Heart left ventricle (tissue), 16 donors: ENCODE data around the gene PPP2R5D. TPM values are rescaled to one million over a fixed set of nuclear protein-coding genes. Genes with fewer than 3 reads are reported as not detected.

ENCODE experiments used
- ATAC-seq, 4 donors: fragments of 200-7000 bp; cut with Tn5 transposase; one replicate each; pipeline ENCODE4 v1.9.1; 2020 to 2022; ENCODE audit warnings: moderate library complexity in 4 of 4, mild to moderate bottlenecking in 3 of 4, moderate number of reproducible peaks in 1 of 4
- DNase-seq, 5 donors: peaks; one replicate each; pipeline ENCODE4 v3.0.0-alpha.2; 2020
- H3K27ac ChIP-seq, 12 donors: fragments of 200-600 bp; sonication (generic) in 4 of 12; one replicate each; pipeline versions ENCODE4 v1.5.0 to v1.8.0; 2016 to 2022; ENCODE audit warnings: mild to moderate bottlenecking in 2 of 12
- H3K27me3 ChIP-seq, 9 donors: fragments of 200-600 bp; sonication (generic) in 2 of 9; one replicate each; pipeline versions ENCODE4 v1.5.1 to v1.8.0; 2016 to 2022; ENCODE audit warnings: mild to moderate bottlenecking in 3 of 9
- H3K36me3 ChIP-seq, 9 donors: fragments of 200-600 bp; sonication (generic) in 2 of 9; one replicate each; pipeline versions ENCODE4 v1.5.0 to v1.8.0; 2018 to 2022; ENCODE audit warnings: mild to moderate bottlenecking in 2 of 9
- H3K4me1 ChIP-seq, 12 donors: fragments of 200-600 bp; sonication (generic) in 4 of 12; one replicate each; pipeline versions ENCODE4 v1.5.0 to v1.8.0; 2016 to 2022; ENCODE audit warnings: mild to moderate bottlenecking in 3 of 12
- H3K4me3 ChIP-seq, 12 donors: fragments of 200-600 bp; sonication (generic) in 4 of 12; one replicate each; pipeline versions ENCODE4 v1.5.0 to v1.8.0; 2017 to 2022; ENCODE audit warnings: mild to moderate bottlenecking in 9 of 12, moderate library complexity in 4 of 12
- H3K9me3 ChIP-seq, 12 donors: fragments of 200-600 bp; sonication (generic) in 4 of 12; one replicate each; pipeline versions ENCODE4 v1.5.0 to v1.8.0; 2016 to 2022; ENCODE audit warnings: mild to moderate bottlenecking in 1 of 12
- POLR2A ChIP-seq, 2 donors: fragments of 450-650 bp; IDR thresholded peaks; one replicate each; pipeline ENCODE4 v1.6.1; 2017; ENCODE audit warnings: antibody characterized with exemption in 2 of 2, mild to moderate bottlenecking in 2 of 2, moderate library complexity in 2 of 2
- WGBS, 4 donors: extraction: QIAGEN DNeasy Blood & Tissue Kit in 2 of 4; methylation state at CpG; one replicate each; pipeline versions ENCODE4 v1.1.5 to v1.1.7; 2013 to 2018; 5-methylcytosine and 5-hydroxymethylcytosine counted together
- intact Hi-C, 10 donors: fragments of 100-400 bp; cut with DNase I; formaldehyde crosslinking; loops; one replicate each; pipeline versions ENCODE4 v1.11.1 to v1.14.2; 2022
- polyA plus RNA-seq, 2 donors: library from polyadenylated mRNA; stranded (reverse); fragments of 200-250 nt; gene quantifications; one replicate each; pipeline ENCODE4 v1.2.3, GENCODE V29; 2013
- total RNA-seq, 9 donors: library from RNA; depleted of rRNA in 2 of 9; stranded (reverse); fragments of >200 nt in 2 of 9; fragmentation: NEBNext Ultra II Directional in 3 of 9; extraction: Animal tissue kit (Norgen Biotek cat#: 25700) in 3 of 9; gene quantifications; one replicate each; pipeline versions ENCODE4 v1.1.0 to v1.2.4, GENCODE V29; 2016 to 2023
- TF ChIP-seq, protein P1 (sequence below), 12 donors: fragments of 200-600 bp; sonication (generic) in 4 of 12; IDR thresholded peaks; one replicate each; pipeline versions ENCODE4 v1.5.0 to v1.8.0; 2018 to 2022; ENCODE audit warnings: antibody characterized with exemption in 12 of 12, mild to moderate bottlenecking in 5 of 12
- donor health status: ischemic (EF 13 %, LVEDD 7.1; RV severe dilation, severe dysfunction).
- donor health status: healthy with polysubstance abuse.
- donor health status: DM: no; HTN: yes; CAD: no.
- donor health status: DM: no; HTN: no; CAD: no.
- donor health status: ischemic (EF 25% LVEDD 6.9; RV normal size, moderate dysfunction).
- donor health status: ischemic (EF 25% LVEDD 5.7; RV mildly dilated, moderate dysfunction).
- donor health status: healthy.
- donor health status: DM: yes; HTN: yes; CAD: no.
- donor health status: ischemic (EF 35%, LVEDD 5.7; RV mildly dilated, moderate dysfunction).
- donor health status: nonischemic (EF 11% LVEDD 7.7; RV severe dilation, severe dysfunction).
- donor health status: DM: yes; HTN: yes; CAD: no.
- donor health status: PGD.
- donor health status: ischemic (EF 29% LVEDD 5.4; RV normal size, mild dysfunction).
- donor health status: nonischemic (EF 23%, LVEDD 6.1; RV moderate dilation, normal function).

PPP2R5D gene
- total and polyA plus RNA-seq, 11 donors = 21.4 to 51.3 (median 35.1) TPM

GRCh38 chr6:42969431-42969830 is 14.9 kb upstream of the PPP2R5D start:
- Histone ChIP-seq H3K27me3 (no peaks in the 10 kb centered on the region), H3K9me3 (no peaks in the 10 kb centered on the region), H3K27ac (no peak overlapping the region), H3K36me3 (peaks cover 0 to 72% (median 44%) of the 10 kb centered on the region in 9 donors), H3K4me3 (no peak overlapping the region), H3K4me1 (peaks cover 0 to 11% (median 0%) of the 10 kb centered on the region in 12 donors)
- intact Hi-C loops = no loop called here
- WGBS, 4 donors = 90 to 98% (median 95%) methylated on average over 2 of the region's 2 CpGs
- TF ChIP-seq POLR2A (IDR thresholded peaks at IDR 0.05) = no peak
- TF ChIP-seq, protein P1, sequence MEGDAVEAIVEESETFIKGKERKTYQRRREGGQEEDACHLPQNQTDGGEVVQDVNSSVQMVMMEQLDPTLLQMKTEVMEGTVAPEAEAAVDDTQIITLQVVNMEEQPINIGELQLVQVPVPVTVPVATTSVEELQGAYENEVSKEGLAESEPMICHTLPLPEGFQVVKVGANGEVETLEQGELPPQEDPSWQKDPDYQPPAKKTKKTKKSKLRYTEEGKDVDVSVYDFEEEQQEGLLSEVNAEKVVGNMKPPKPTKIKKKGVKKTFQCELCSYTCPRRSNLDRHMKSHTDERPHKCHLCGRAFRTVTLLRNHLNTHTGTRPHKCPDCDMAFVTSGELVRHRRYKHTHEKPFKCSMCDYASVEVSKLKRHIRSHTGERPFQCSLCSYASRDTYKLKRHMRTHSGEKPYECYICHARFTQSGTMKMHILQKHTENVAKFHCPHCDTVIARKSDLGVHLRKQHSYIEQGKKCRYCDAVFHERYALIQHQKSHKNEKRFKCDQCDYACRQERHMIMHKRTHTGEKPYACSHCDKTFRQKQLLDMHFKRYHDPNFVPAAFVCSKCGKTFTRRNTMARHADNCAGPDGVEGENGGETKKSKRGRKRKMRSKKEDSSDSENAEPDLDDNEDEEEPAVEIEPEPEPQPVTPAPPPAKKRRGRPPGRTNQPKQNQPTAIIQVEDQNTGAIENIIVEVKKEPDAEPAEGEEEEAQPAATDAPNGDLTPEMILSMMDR (IDR thresholded peaks at IDR 0.05) = no peak
- ATAC-seq = no peak
- DNase-seq = no peak

- ATAC-seq = no peak
- 80 to 97% (median 95%) methylated on average over 4 of the region's 4 CpGs for WGBS, 4 donors
- Histone ChIP-seq H3K36me3 (peaks cover 0 to 71% (median 39%) of the 10 kb centered on the region in 9 donors), H3K4me1 (peaks cover 0 to 11% (median 0%) of the 10 kb centered on the region in 12 donors), H3K9me3 (no peaks in the 10 kb centered on the region), H3K4me3 (no peak overlapping the region), H3K27ac (no peak overlapping the region), H3K27me3 (no peaks in the 10 kb centered on the region)
- DNase-seq = no peak
- TF ChIP-seq, protein P1 (IDR thresholded peaks at IDR 0.05) = no peak
- TF ChIP-seq POLR2A (IDR thresholded peaks at IDR 0.05) = no peak
- intact Hi-C loops = loop anchor here in 1 of 10 donors (10.0 kb wide), 1 partner anchor 65 kb away; no protein-coding TSS in a partner anchor
Measured at GRCh38 chr6:42969934-42970333, 14.4 kb upstream of the PPP2R5D start.

DNA sequence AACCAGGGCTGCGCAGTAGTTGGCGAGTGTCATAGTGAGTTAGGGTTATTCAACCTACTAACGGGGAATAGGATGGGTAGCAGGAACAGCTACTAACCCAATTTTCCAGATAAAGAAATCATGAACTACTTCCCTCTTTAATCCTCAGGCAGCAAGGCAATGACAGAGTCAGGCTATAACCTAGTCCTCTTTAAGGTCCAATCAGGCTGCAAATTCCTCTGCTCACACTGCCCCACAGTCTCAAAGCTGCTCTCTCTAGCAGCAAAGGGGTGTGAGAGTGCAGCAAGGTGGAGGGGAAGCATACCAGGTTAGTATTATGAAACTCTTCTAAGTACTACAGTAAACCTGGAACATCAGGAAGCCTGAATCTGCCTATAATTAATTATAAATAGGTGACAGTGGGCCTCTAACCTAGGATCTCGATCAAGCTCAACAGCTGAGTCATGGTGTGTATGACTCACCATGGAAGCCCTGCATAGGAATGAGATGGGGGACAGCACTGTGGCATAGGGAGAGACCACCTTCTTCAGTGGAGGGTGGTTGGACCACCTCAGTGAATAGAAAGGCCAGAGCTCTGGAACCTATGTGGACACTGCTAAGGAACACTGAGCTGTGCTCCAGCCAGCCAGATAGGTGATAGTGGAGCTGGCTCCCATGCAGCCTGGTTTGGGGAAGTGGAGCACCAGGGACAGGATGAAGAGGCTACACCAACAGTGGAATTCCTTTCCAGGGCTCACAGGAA is 13.3 kb upstream of the PPP2R5D start:
- intact Hi-C loops = loop anchor here in 1 of 10 donors (10.0 kb wide), 1 partner anchor 66 kb away; no protein-coding TSS in a partner anchor
- DNase-seq (no peak), ATAC-seq (peak in 3 of 4 donors; percentile 21 to 28 (median 23))
- TF ChIP-seq POLR2A (IDR thresholded peaks at IDR 0.05) = no peak
- TF ChIP-seq, protein P1 (IDR thresholded peaks at IDR 0.05) = no peak
- Histone ChIP-seq H3K36me3 (peaks cover 0 to 62% (median 28%) of the 10 kb centered on the region in 9 donors), H3K27me3 (no peaks in the 10 kb centered on the region), H3K4me3 (no peak overlapping the region), H3K9me3 (no peaks in the 10 kb centered on the region), H3K27ac (no peak overlapping the region), H3K4me1 (peaks cover 0 to 15% (median 0%) of the 10 kb centered on the region in 12 donors)
- WGBS, 4 donors = 73 to 90% (median 86%) methylated on average over 4 of the region's 4 CpGs

GRCh38 chr6:42971746-42972327 is 12.5 kb upstream of the PPP2R5D start:
- DNase-seq (no peak), ATAC-seq (peak in 1 of 4 donors; percentile 24)
- TF ChIP-seq POLR2A (IDR thresholded peaks at IDR 0.05) = no peak
- TF ChIP-seq, protein P1 (IDR thresholded peaks at IDR 0.05) = no peak
- peaks cover 0 to 18% (median 2%) of the 10 kb centered on the region in 12 donors for H3K4me1 ChIP-seq
- intact Hi-C loops = loop anchor here in 1 of 10 donors (10.0 kb wide), 1 partner anchor 67 kb away; no protein-coding TSS in a partner anchor
- peaks cover 0 to 54% (median 23%) of the 10 kb centered on the region in 9 donors for H3K36me3 ChIP-seq
- H3K27ac ChIP-seq = no peak overlapping the region
- H3K9me3 ChIP-seq = no peaks in the 10 kb centered on the region
- 45 to 82% (median 76%) methylated on average over 3 of the region's 3 CpGs for WGBS, 4 donors
- no peak overlapping the region for H3K4me3 ChIP-seq
- no peaks in the 10 kb centered on the region for H3K27me3 ChIP-seq
